Gastroesophageal sphincter (tissue), 4 donors: Measurements from ENCODE around the gene TMC6. TPM values are rescaled to one million over a fixed set of nuclear protein-coding genes. Genes with fewer than 3 reads are reported as not detected.
A peak's percentile ranks its signal among the peaks of the same experiment; 100 is the strongest.
"Not testable (repeated sequence)": the region's sequence is repeated elsewhere in the genome, so short reads cannot be mapped to it uniquely, and the experiment has no call there.

Experiments used
- ATAC-seq: fragments of 150-250 bp; one replicate; pipeline ENCODE4 v1.9.1; 2016; ENCODE audit warnings: mild to moderate bottlenecking, moderate library complexity
- H3K27ac ChIP-seq, 4 donors: fragments of 200-600 bp; sonication (generic) in 3 of 4; 1 replicate in 3 of 4; 2 replicates in 1 of 4; pipeline ENCODE4 v1.5.1; 2016 to 2019
- H3K27me3 ChIP-seq: fragments of 200-600 bp; sonication (generic); one replicate; pipeline ENCODE4 v1.5.1; 2019
- H3K36me3 ChIP-seq, 2 donors: fragments of 200-600 bp; sonication (generic); one replicate each; pipeline ENCODE4 v1.5.1; 2019; ENCODE audit warnings: control low read depth in 1 of 2
- H3K4me1 ChIP-seq, 3 donors: fragments of 200-600 bp; sonication (generic); 1 replicate in 2 of 3; 2 replicates in 1 of 3; pipeline ENCODE4 v1.5.1; 2016 to 2019; ENCODE audit warnings: control low read depth in 2 of 3
- H3K4me3 ChIP-seq, 2 donors: fragments of 200-600 bp; sonication (generic); one replicate each; pipeline ENCODE4 v1.5.1; 2019; ENCODE audit warnings: mild to moderate bottlenecking in 1 of 2, moderate library complexity in 1 of 2
- H3K9me3 ChIP-seq, 3 donors: fragments of 200-600 bp; sonication (generic); one replicate each; pipeline ENCODE4 v1.5.1; 2017 to 2019; ENCODE audit warnings: control low read depth in 2 of 3
- CTCF ChIP-seq, 4 experiments: fragments of 200-600 bp in 2 of 4; fragments of 450-650 bp in 2 of 4; sonication (generic) in 1 of 4; IDR thresholded peaks; one replicate each; pipeline ENCODE4 v1.5.1; 2017 to 2019; ENCODE audit warnings: antibody characterized with exemption in 4 of 4, mild to moderate bottlenecking in 2 of 4, moderate library complexity in 2 of 4
- EP300 ChIP-seq: sonication (generic); formaldehyde crosslinking; IDR thresholded peaks from one replicate; pipeline ENCODE4 v1.6.1; 2017; ENCODE audit warnings: antibody characterized with exemption, mild to moderate bottlenecking
- POLR2A ChIP-seq, 2 donors: fragments of 450-650 bp; IDR thresholded peaks; one replicate each; pipeline ENCODE4 v1.6.1; 2017; ENCODE audit warnings: antibody characterized with exemption in 2 of 2, mild to moderate bottlenecking in 2 of 2, moderate library complexity in 1 of 2
- POLR2AphosphoS5 ChIP-seq: sonication (generic); formaldehyde crosslinking; IDR thresholded peaks from one replicate; pipeline ENCODE4 v1.6.1; 2017; ENCODE audit warnings: antibody characterized with exemption
- WGBS, 2 donors: methylation state at CpG; one replicate each; pipeline ENCODE4 v1.1.5; 2018; ENCODE audit warnings: low coverage in 1 of 2; 5-methylcytosine and 5-hydroxymethylcytosine counted together
- total RNA-seq, 4 donors: library from RNA; depleted of rRNA; stranded (reverse); fragments of >200 nt; gene quantifications; one replicate each; pipeline ENCODE4 v1.1.0, GENCODE V29; 2016

Gene TMC6
- total RNA-seq, 4 donors from 2014 or later, result 12.4 to 19.0 (median 15.5) TPM

DNA sequence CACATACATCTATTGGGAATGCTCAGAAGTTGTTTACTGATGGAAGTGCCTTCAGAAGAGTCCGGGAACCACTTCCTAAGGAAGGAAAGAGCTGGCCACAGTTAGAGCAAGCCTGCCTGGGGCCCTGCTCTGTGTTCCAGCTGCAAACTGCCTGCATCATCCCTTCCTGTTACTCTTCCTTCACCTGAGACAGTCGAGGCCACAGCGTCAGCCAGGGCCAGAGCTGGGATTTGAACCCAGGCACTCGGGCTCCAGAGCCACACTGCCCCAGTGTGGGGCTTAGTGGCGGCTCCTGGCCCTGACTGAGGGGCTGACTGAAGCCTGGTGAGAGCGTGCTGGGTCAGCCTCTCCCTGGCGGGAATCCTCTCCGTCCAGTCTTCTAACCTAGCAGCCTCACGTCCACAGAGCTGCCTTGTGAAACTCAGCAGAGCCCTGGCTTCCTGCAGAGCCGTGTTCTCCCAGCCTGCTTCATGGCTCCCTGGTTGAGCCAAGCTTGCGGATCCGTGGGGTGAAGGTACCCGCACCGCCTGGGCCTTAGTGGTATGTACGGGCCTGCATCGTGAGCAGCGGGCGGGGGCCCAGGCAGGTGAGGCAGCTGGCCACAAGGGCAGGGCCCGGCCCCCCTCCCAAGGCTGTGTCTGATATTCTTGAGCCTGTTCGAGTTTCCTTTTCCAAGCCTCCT, 13.0 kb upstream of the TMC6 start:
- peaks cover 0 to 59% (median 22%) of the 10 kb centered on the region in 3 donors for H3K4me1 ChIP-seq
- WGBS, 2 donors, result 60% methylated on average over 2 of the region's 20 CpGs; no CpG with 5 or more reads in 1 of the 2 donors
- H3K4me3 ChIP-seq, result no peak overlapping the region
- peak overlapping the region in 1 of 4 donors; percentile 12 for H3K27ac ChIP-seq
- TF ChIP-seq EP300, result no peak
- TF ChIP-seq POLR2A (IDR thresholded peaks at IDR 0.05), result no peak
- no peak for TF ChIP-seq CTCF (IDR thresholded peaks at IDR 0.05)
- no peak for TF ChIP-seq POLR2AphosphoS5
- no peaks in the 10 kb centered on the region for H3K27me3 ChIP-seq
- no peaks in the 10 kb centered on the region for H3K36me3 ChIP-seq
- no peaks in the 10 kb centered on the region for H3K9me3 ChIP-seq
- ATAC-seq, result no peak

GRCh38 chr17:78140169-78141051, 11.9 kb upstream of the TMC6 start:
- Histone ChIP-seq H3K9me3 (no peaks in the 10 kb centered on the region), H3K27me3 (no peaks in the 10 kb centered on the region), H3K4me3 (peak overlapping the region in 1 of 2 donors; percentile 19), H3K36me3 (no peaks in the 10 kb centered on the region), H3K27ac (peak overlapping the region in 2 of 4 donors; percentile 18 to 56), H3K4me1 (peaks cover 0 to 48% (median 20%) of the 10 kb centered on the region in 3 donors)
- TF ChIP-seq EP300, result no peak
- peak; percentile 9 to 17 for TF ChIP-seq POLR2A (IDR thresholded peaks at IDR 0.05)
- no peak for TF ChIP-seq CTCF (IDR thresholded peaks at IDR 0.05)
- no peak for TF ChIP-seq POLR2AphosphoS5
- ATAC-seq, result peak; percentile 76
- 30 to 45% methylated on average over 2 to 8 of the region's 58 CpGs for WGBS, 2 donors

- H3K4me1 ChIP-seq, result peaks cover 0 to 42% (median 14%) of the 10 kb centered on the region in 3 donors
- ATAC-seq, H3K4me3 ChIP-seq, H3K9me3 ChIP-seq, H3K27me3 ChIP-seq, H3K27ac ChIP-seq, H3K36me3 ChIP-seq: not testable (repeated sequence)
- WGBS, 2 donors, result 74 to 94% methylated on average over 6 to 10 of the region's 12 CpGs
These were observed 11.3 kb upstream of the TMC6 start for GRCh38 chr17:78139861-78140168.

DNA sequence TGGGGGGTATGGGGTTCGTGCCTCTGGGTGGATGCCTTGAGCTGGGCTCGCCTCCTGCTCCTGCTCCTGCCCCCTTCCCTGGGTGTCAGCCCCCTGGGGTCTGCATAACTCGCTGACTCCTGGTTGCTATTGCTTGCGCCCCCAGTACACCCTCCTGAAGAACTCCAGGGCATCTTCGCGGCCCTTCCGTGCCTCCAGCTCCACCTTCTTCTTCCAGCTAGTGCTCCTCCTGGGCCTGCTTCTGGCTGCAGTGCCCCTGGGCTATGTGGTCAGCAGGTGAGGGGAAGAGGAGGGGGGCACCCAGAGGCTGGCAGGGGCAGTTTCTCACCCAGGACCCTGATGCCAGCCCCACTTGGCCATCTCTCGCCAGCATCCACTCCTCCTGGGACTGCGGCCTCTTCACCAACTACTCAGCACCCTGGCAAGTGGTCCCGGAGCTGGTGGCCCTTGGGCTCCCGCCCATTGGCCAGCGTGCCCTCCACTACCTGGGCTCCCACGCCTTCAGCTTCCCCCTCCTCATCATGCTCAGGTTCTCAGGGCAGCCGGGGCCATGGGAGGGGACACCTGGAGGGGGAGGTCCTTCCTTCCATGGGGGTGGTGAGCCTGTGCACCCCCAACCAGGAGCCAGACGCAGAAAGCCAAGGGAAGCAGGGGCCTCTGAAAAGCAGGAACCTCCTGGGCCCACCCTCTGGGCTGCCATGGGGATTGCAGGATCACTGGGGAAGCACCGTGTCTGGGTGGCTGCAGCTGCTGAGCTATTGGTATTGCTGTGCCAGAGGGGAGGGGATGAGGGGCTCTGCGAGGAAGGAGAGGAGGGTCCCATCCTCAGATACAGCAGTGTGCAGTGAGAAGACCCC, 9.9 kb upstream of the TMC6 start:
- no peak overlapping the region for H3K4me3 ChIP-seq
- H3K27me3 ChIP-seq, result peaks cover 6% of the 10 kb centered on the region
- no peak overlapping the region for H3K27ac ChIP-seq
- peaks cover 0 to 28% (median 0%) of the 10 kb centered on the region in 3 donors for H3K4me1 ChIP-seq
- no peak for ATAC-seq
- no peaks in the 10 kb centered on the region for H3K36me3 ChIP-seq
- TF ChIP-seq CTCF (IDR thresholded peaks at IDR 0.05) (no peak), POLR2A (IDR thresholded peaks at IDR 0.05) (no peak), EP300 (no peak), POLR2AphosphoS5 (no peak)
- 73% methylated on average over 3 of the region's 17 CpGs; no CpG with 5 or more reads in 1 of the 2 donors for WGBS, 2 donors
- H3K9me3 ChIP-seq, result no peaks in the 10 kb centered on the region
